HG02970 (cell line): Measurements from ENCODE around the gene EEF1G.
"Not testable (repeated sequence)": the region's sequence is repeated elsewhere in the genome, so short reads cannot be mapped to it uniquely, and the experiment has no call there.

Source experiments
- ATAC-seq: cut with Tn5 transposase; IDR thresholded peaks from one replicate; pipeline ENCODE4 v1.9.1; 2021; ENCODE audit warnings: mild to moderate bottlenecking, moderate library complexity, moderate number of reproducible peaks; ENCODE audit not compliant: unreplicated experiment, low FRiP score

EEF1G gene

GRCh38 chr11:62556875-62557631 lies 16.6 kb downstream of the EEF1G start:
- no peak for ATAC-seq

- no peak for ATAC-seq
These were observed 17.4 kb downstream of the EEF1G start for GRCh38 chr11:62556108-62556874.

GRCh38 chr11:62555464-62556107 lies 18.1 kb downstream of the EEF1G start:
- ATAC-seq = no peak

GRCh38 chr11:62554387-62555167 lies 19.1 kb downstream of the EEF1G start:
- no peak for ATAC-seq

GRCh38 chr11:62553839-62554361 lies 19.8 kb downstream of the EEF1G start:
- ATAC-seq = no peak

GRCh38 chr11:62553080-62553838 lies 20.4 kb downstream of the EEF1G start:
- ATAC-seq = no peak

GRCh38 chr11:62552485-62553079 lies 21.1 kb downstream of the EEF1G start:
- ATAC-seq = no peak

GRCh38 chr11:62550478-62550877 lies 23.2 kb downstream of the EEF1G start:
- not testable (repeated sequence) for ATAC-seq

GRCh38 chr11:62548545-62549335 lies 25.0 kb downstream of the EEF1G start:
- ATAC-seq = no peak

GRCh38 chr11:62547691-62548281 lies 25.9 kb downstream of the EEF1G start:
- ATAC-seq = no peak

GRCh38 chr11:62546929-62547625 lies 26.6 kb downstream of the EEF1G start:
- ATAC-seq = no peak

GRCh38 chr11:62546244-62546928 lies 27.3 kb downstream of the EEF1G start, which contains the start of gene AHNAK:
Gene AHNAK, minus strand, starts transcription at chr11:62546806. Its CDS starts 10,708 bp downstream, at chr11:62536098.
- ATAC-seq = no peak

- ATAC-seq = no peak
These were observed 28.1 kb downstream of the EEF1G start for GRCh38 chr11:62545437-62546243.

GRCh38 chr11:62544581-62545436 lies 28.9 kb downstream of the EEF1G start:
- ATAC-seq = no peak
